Vagina (tissue), 2 donors: ENCODE measurements around the gene REM1. TPM values are rescaled to one million over a fixed set of nuclear protein-coding genes. Genes with fewer than 3 reads are reported as not detected.

Source experiments
- DNase-seq, 2 donors: peaks; one replicate each; pipeline ENCODE4 v3.0.0-alpha.2; 2017; ENCODE audit errors: extremely low spot score in 2 of 2
- H3K27ac ChIP-seq: fragments of 200-600 bp; sonication (generic); one replicate; pipeline ENCODE4 v1.5.1; 2019
- H3K27me3 ChIP-seq: fragments of 200-600 bp; sonication (generic); one replicate; pipeline ENCODE4 v1.5.1; 2019
- H3K36me3 ChIP-seq, 2 donors: fragments of 200-600 bp; sonication (generic); one replicate each; pipeline ENCODE4 v1.5.1; 2017 to 2019
- H3K4me1 ChIP-seq: fragments of 200-600 bp; sonication (generic); one replicate; pipeline ENCODE4 v1.5.1; 2019
- H3K4me3 ChIP-seq, 2 donors: fragments of 200-600 bp; sonication (generic); 1 replicate in 1 of 2; 2 replicates in 1 of 2; pipeline ENCODE4 v1.5.1; 2016 to 2019
- H3K9me3 ChIP-seq: fragments of 200-600 bp; sonication (generic); one replicate; pipeline ENCODE4 v1.5.1; 2019
- POLR2A ChIP-seq, 2 donors: fragments of 450-650 bp; IDR thresholded peaks; one replicate each; pipeline ENCODE4 v1.6.1; 2017; ENCODE audit warnings: antibody characterized with exemption in 2 of 2, mild to moderate bottlenecking in 2 of 2, moderate library complexity in 2 of 2
- POLR2AphosphoS5 ChIP-seq, 2 donors: sonication (generic); formaldehyde crosslinking; IDR thresholded peaks; one replicate each; pipeline ENCODE4 v1.9.0; 2017; ENCODE audit warnings: antibody characterized with exemption in 2 of 2, mild to moderate bottlenecking in 2 of 2, low read depth in 1 of 2; ENCODE audit not compliant: insufficient read depth in 1 of 2
- intact Hi-C: fragments of 100-400 bp; cut with DNase I; formaldehyde crosslinking; loops from one replicate; pipeline ENCODE4 v1.15.1; 2023
- total RNA-seq: library from RNA; depleted of rRNA; stranded (reverse); fragments of >200 nt; gene quantifications from one replicate; pipeline ENCODE4 v1.2.3, GENCODE V29; 2016
- TF ChIP-seq, protein P1 (sequence below), 3 experiments: fragments of 450-650 bp in 2 of 3; fragments of 200-600 bp in 1 of 3; sonication (generic) in 1 of 3; IDR thresholded peaks; one replicate each; pipeline ENCODE4 v1.5.1; 2017 to 2019; ENCODE audit warnings: antibody characterized with exemption in 3 of 3, mild to moderate bottlenecking in 2 of 3, moderate library complexity in 2 of 3

Gene REM1
- total RNA-seq, 1 donor from 2014 or later: 4.4 TPM

- TF ChIP-seq POLR2AphosphoS5 (IDR thresholded peaks at IDR 0.05; ENCODE audit: insufficient read depth in 1 of 2, low read depth in 1 of 2) (peak in 1 of 2 donors; percentile 51), POLR2A (IDR thresholded peaks at IDR 0.05) (no peak)
- TF ChIP-seq, protein P1, sequence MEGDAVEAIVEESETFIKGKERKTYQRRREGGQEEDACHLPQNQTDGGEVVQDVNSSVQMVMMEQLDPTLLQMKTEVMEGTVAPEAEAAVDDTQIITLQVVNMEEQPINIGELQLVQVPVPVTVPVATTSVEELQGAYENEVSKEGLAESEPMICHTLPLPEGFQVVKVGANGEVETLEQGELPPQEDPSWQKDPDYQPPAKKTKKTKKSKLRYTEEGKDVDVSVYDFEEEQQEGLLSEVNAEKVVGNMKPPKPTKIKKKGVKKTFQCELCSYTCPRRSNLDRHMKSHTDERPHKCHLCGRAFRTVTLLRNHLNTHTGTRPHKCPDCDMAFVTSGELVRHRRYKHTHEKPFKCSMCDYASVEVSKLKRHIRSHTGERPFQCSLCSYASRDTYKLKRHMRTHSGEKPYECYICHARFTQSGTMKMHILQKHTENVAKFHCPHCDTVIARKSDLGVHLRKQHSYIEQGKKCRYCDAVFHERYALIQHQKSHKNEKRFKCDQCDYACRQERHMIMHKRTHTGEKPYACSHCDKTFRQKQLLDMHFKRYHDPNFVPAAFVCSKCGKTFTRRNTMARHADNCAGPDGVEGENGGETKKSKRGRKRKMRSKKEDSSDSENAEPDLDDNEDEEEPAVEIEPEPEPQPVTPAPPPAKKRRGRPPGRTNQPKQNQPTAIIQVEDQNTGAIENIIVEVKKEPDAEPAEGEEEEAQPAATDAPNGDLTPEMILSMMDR (IDR thresholded peaks at IDR 0.05): no peak
- intact Hi-C loops: no loop called here
- no peak for DNase-seq
- Histone ChIP-seq H3K4me3 (peak overlapping the region; percentile 57 to 80), H3K9me3 (no peaks in the 10 kb centered on the region), H3K36me3 (no peaks in the 10 kb centered on the region), H3K27me3 (no peaks in the 10 kb centered on the region), H3K4me1 (peaks cover 24% of the 10 kb centered on the region), H3K27ac (peak overlapping the region; percentile 90)
Observed at GRCh38 chr20:31475472-31476293, 595 bp downstream of the REM1 start.

DNA sequence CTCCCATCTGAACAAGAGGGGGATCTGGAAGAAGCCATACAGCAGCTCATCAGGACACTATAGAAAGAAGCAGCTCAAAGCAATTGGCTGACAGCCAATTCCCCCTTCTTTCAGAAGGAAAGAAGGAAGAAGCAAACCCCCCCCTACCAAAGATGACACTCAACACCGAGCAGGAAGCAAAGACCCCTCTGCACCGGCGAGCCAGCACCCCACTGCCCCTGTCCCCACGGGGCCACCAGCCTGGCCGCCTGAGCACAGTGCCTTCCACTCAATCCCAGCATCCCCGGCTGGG lies 1.2 kb downstream of the REM1 start:
- peak overlapping the region; percentile 90 for H3K27ac ChIP-seq

DNA sequence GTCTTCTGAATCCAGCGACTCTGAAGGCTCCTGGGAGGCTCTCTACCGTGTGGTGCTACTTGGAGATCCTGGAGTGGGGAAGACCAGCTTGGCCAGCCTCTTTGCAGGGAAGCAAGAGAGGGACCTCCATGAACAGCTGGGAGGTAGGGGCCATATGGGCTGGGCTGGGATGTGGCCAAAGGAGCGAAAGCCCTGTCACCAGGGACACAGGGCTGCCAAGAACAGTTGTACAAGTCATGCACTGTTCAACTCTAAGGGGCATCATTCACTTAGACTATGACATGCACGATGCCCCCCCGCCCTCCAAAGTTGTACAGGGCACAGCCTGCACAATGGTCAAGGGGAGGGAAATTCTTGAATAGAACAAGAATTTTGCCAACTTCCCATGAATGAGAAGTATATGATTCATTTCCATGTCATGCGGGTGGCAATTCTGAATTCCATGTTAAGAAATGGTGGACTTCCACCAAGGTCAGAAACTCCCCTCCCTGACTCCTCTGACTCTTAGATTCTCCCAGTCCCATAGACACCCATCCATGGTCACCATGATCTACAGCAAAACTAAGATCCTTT lies 1.6 kb downstream of the REM1 start:
- no peak for TF ChIP-seq POLR2A (IDR thresholded peaks at IDR 0.05)
- TF ChIP-seq POLR2AphosphoS5 (IDR thresholded peaks at IDR 0.05; ENCODE audit: insufficient read depth in 1 of 2, low read depth in 1 of 2): no peak
- TF ChIP-seq, protein P1 (IDR thresholded peaks at IDR 0.05): no peak
- Histone ChIP-seq H3K36me3 (no peaks in the 10 kb centered on the region), H3K27me3 (no peaks in the 10 kb centered on the region), H3K27ac (peak overlapping the region; percentile 90), H3K9me3 (no peaks in the 10 kb centered on the region), H3K4me1 (peaks cover 24% of the 10 kb centered on the region), H3K4me3 (peak overlapping the region; percentile 57 to 80)
- intact Hi-C loops: no loop called here
- DNase-seq: no peak

More for the DNA sequence above, 1.2 kb downstream of the REM1 start:
- DNase-seq: no peak
- peak overlapping the region; percentile 57 to 80 for H3K4me3 ChIP-seq
- H3K36me3 ChIP-seq: no peaks in the 10 kb centered on the region
- TF ChIP-seq POLR2A (IDR thresholded peaks at IDR 0.05) (no peak), POLR2AphosphoS5 (IDR thresholded peaks at IDR 0.05; ENCODE audit: insufficient read depth in 1 of 2, low read depth in 1 of 2) (no peak)
- TF ChIP-seq, protein P1 (IDR thresholded peaks at IDR 0.05): no peak
- H3K4me1 ChIP-seq: peaks cover 24% of the 10 kb centered on the region
- intact Hi-C loops: no loop called here
- H3K27me3 ChIP-seq: no peaks in the 10 kb centered on the region
- no peaks in the 10 kb centered on the region for H3K9me3 ChIP-seq

DNA sequence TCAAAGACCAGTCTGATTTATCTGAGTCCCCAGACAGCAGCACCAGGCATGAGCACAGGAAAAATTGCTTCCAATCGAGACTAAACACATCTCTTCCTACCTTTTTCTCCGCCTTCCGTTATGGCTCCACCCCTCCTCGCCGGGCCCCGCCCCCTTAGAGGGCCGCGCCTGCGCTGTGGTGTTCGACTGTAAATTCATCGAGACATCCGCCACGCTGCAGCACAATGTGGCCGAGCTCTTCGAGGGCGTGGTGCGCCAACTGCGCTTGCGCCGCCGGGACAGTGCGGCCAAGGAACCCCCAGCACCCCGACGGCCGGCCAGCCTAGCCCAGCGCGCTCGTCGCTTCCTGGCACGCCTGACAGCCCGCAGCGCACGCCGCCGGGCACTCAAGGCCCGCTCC lies 8.9 kb downstream of the REM1 start:
- TF ChIP-seq, protein P1 (IDR thresholded peaks at IDR 0.05): no peak
- TF ChIP-seq POLR2A (IDR thresholded peaks at IDR 0.05): no peak
- no peak for DNase-seq
- H3K4me1 ChIP-seq: no peaks in the 10 kb centered on the region
- peak overlapping the region; percentile 90 for H3K27ac ChIP-seq
- H3K4me3 ChIP-seq: no peak overlapping the region
- no peaks in the 10 kb centered on the region for H3K9me3 ChIP-seq
- intact Hi-C loops: no loop called here
- H3K36me3 ChIP-seq: no peaks in the 10 kb centered on the region
- no peaks in the 10 kb centered on the region for H3K27me3 ChIP-seq
